H9 (cell line): Measurements from ENCODE around the gene PROSER3. TPM values are rescaled to one million over a fixed set of nuclear protein-coding genes. Genes with fewer than 3 reads are reported as not detected.

Source experiments
- DNase-seq: peaks from one replicate; pipeline ENCODE4 v3.0.0-alpha.2; 2017
- H2AFZ ChIP-seq: one replicate; pipeline ENCODE4 v1.6.1; 2013; ENCODE audit warnings: mild to moderate bottlenecking, low read length, control low read depth, moderate library complexity
- H2AK5ac ChIP-seq: 2 replicates; pipeline ENCODE4 v1.6.1; 2013; ENCODE audit warnings: low read length, control low read depth, mixed read lengths; ENCODE audit not compliant: insufficient read length
- H2BK120ac ChIP-seq: one replicate; pipeline ENCODE4 v1.6.1; 2013; ENCODE audit warnings: low read depth, mild to moderate bottlenecking, low read length, control low read depth, inconsistent platforms; ENCODE audit not compliant: poor library complexity, severe bottlenecking
- H2BK12ac ChIP-seq: 2 replicates; pipeline ENCODE4 v1.6.1; 2013; ENCODE audit warnings: low read length, control low read depth, mixed read lengths, low read depth; ENCODE audit not compliant: insufficient read length
- H2BK15ac ChIP-seq: 2 replicates; pipeline ENCODE4 v1.6.1; 2013; ENCODE audit warnings: low read depth, low read length, control low read depth
- H2BK20ac ChIP-seq: one replicate; pipeline ENCODE4 v1.6.1; 2013; ENCODE audit warnings: low read depth, mild to moderate bottlenecking, low read length, control low read depth, inconsistent platforms; ENCODE audit not compliant: poor library complexity, severe bottlenecking
- H2BK5ac ChIP-seq: 2 replicates; pipeline ENCODE4 v1.6.1; 2013; ENCODE audit warnings: low read length, control low read depth, mixed read lengths; ENCODE audit not compliant: insufficient read length
- H3K14ac ChIP-seq: 2 replicates; pipeline ENCODE4 v1.6.1; 2013; ENCODE audit warnings: low read length, control low read depth; ENCODE audit not compliant: insufficient read depth
- H3K18ac ChIP-seq: 2 replicates; pipeline ENCODE4 v1.6.1; 2013; ENCODE audit warnings: low read depth, mild to moderate bottlenecking, mixed read lengths, low read length, control low read depth; ENCODE audit not compliant: insufficient read length
- H3K23ac ChIP-seq: 2 replicates; pipeline ENCODE4 v1.6.1; 2013; ENCODE audit warnings: low read length, control low read depth, mixed read lengths, low read depth; ENCODE audit not compliant: insufficient read length
- H3K23me2 ChIP-seq: 2 replicates; pipeline ENCODE4 v1.6.1; 2013; ENCODE audit warnings: low read depth, mild to moderate bottlenecking, mixed read lengths, low read length, control low read depth; ENCODE audit not compliant: insufficient read length, poor library complexity, severe bottlenecking
- H3K27ac ChIP-seq: 2 replicates; pipeline ENCODE4 v1.5.1; 2013; ENCODE audit warnings: low read length, control low read depth, mixed read lengths, low read depth; ENCODE audit not compliant: insufficient read length
- H3K27me3 ChIP-seq: 2 replicates; pipeline ENCODE4 v1.6.1; 2013; ENCODE audit warnings: low read length, control low read depth, inconsistent platforms; ENCODE audit not compliant: insufficient read depth
- H3K4ac ChIP-seq: 2 replicates; pipeline ENCODE4 v1.6.1; 2013; ENCODE audit warnings: low read depth, mild to moderate bottlenecking, control low read depth, inconsistent platforms, low read length, moderate library complexity
- H3K4me1 ChIP-seq: 2 replicates; pipeline ENCODE4 v1.6.1; 2013; ENCODE audit warnings: low read length, control low read depth, inconsistent platforms; ENCODE audit not compliant: insufficient read depth
- H3K4me2 ChIP-seq: 2 replicates; pipeline ENCODE4 v1.6.1; 2013; ENCODE audit warnings: low read length, control low read depth, mixed read lengths; ENCODE audit not compliant: insufficient read length, insufficient read depth
- H3K56ac ChIP-seq: 2 replicates; pipeline ENCODE4 v1.6.1; 2013; ENCODE audit warnings: low read depth, mild to moderate bottlenecking, mixed read lengths, low read length, control low read depth; ENCODE audit not compliant: insufficient read length
- H3K79me1 ChIP-seq: 2 replicates; pipeline ENCODE4 v1.6.1; 2013; ENCODE audit warnings: low read depth, mild to moderate bottlenecking, moderate library complexity, low read length, control low read depth, inconsistent platforms; ENCODE audit not compliant: insufficient read depth, poor library complexity, severe bottlenecking
- H3K79me2 ChIP-seq: 2 replicates; pipeline ENCODE4 v1.6.1; 2013; ENCODE audit warnings: low read length, control low read depth, inconsistent platforms; ENCODE audit not compliant: insufficient read depth
- H3K9ac ChIP-seq: 2 replicates; pipeline ENCODE4 v1.6.1; 2013; ENCODE audit warnings: low read length, control low read depth, mixed read lengths; ENCODE audit not compliant: insufficient read length; ENCODE audit errors: extremely low read depth
- H3K9me3 ChIP-seq: one replicate; pipeline ENCODE4 v1.6.1; 2013; ENCODE audit warnings: low read depth, low read length, inconsistent platforms; ENCODE audit not compliant: control insufficient read depth
- H3T11ph ChIP-seq: one replicate; pipeline ENCODE4 v1.6.1; 2013; ENCODE audit warnings: mild to moderate bottlenecking, low read length, control low read depth, inconsistent platforms
- H4K20me1 ChIP-seq: one replicate; pipeline ENCODE4 v1.6.1; 2013; ENCODE audit not compliant: control insufficient read depth, insufficient read length, insufficient read depth
- H4K5ac ChIP-seq: 2 replicates; pipeline ENCODE4 v1.6.1; 2013; ENCODE audit warnings: low read depth, mild to moderate bottlenecking, mixed read lengths, low read length, control low read depth; ENCODE audit not compliant: insufficient read length
- H4K8ac ChIP-seq: replicated peaks from 2 replicates; pipeline ENCODE4 v1.6.1; 2013; ENCODE audit warnings: low read length, control low read depth, mixed read lengths, low read depth; ENCODE audit not compliant: insufficient read length
- H4K91ac ChIP-seq: 2 replicates; pipeline ENCODE4 v1.6.1; 2013; ENCODE audit warnings: low read depth, mild to moderate bottlenecking, moderate library complexity, mixed read lengths, low read length, control low read depth; ENCODE audit not compliant: insufficient read length
- H3K27ac Mint-ChIP-seq, 3 experiments: 2 replicates in 2 of 3; 3 replicates in 1 of 3; pipeline ENCODE4 v1.8.0; 2020 to 2021; ENCODE audit warnings: mixed read lengths in 3 of 3, mild to moderate bottlenecking in 1 of 3, moderate library complexity in 1 of 3
- H3K27me3 Mint-ChIP-seq: 2 replicates; pipeline ENCODE4 v1.8.0; 2021; ENCODE audit warnings: low read depth, mild to moderate bottlenecking, moderate library complexity, mixed read lengths
- H3K36me3 Mint-ChIP-seq, 3 experiments: 2 replicates in 2 of 3; 3 replicates in 1 of 3; pipeline ENCODE4 v1.8.0; 2020 to 2021; ENCODE audit warnings: low read depth in 3 of 3, mixed read lengths in 3 of 3; ENCODE audit not compliant: insufficient read depth in 1 of 3
- H3K4me1 Mint-ChIP-seq, 2 experiments: 2 replicates each; pipeline ENCODE4 v1.8.0; 2020; ENCODE audit warnings: mixed read lengths in 2 of 2
- H3K4me3 Mint-ChIP-seq, 2 experiments: 2 replicates in 1 of 2; 3 replicates in 1 of 2; pipeline ENCODE4 v1.8.0; 2020 to 2021; ENCODE audit warnings: mild to moderate bottlenecking in 2 of 2, mixed read lengths in 2 of 2, moderate library complexity in 1 of 2
- H3K9me3 Mint-ChIP-seq, 2 experiments: 2 replicates in 1 of 2; 3 replicates in 1 of 2; pipeline ENCODE4 v1.8.0; 2020; ENCODE audit warnings: mild to moderate bottlenecking in 2 of 2, mixed read lengths in 2 of 2, moderate library complexity in 1 of 2
- WGBS: extraction: QIAGEN DNeasy Blood & Tissue Kit; methylation state at CpG from one replicate; pipeline ENCODE4 v1.1.7; 2013; ENCODE audit warnings: missing lambda C conversion rate, low lambda C conversion rate, mixed read lengths; ENCODE audit not compliant: insufficient read length; ENCODE audit errors: extremely low coverage; 5-methylcytosine and 5-hydroxymethylcytosine counted together
- total RNA-seq: library from RNA; stranded (reverse); gene quantifications from 2 replicates; pipeline ENCODE4 v1.2.1, GENCODE V29; 2021
- TF ChIP-seq, protein P1 (sequence below): fragments of 200-600 bp; sonication (generic); conservative IDR thresholded peaks from 3 replicates; pipeline ENCODE4 v1.8.0; 2021; ENCODE audit warnings: antibody characterized with exemption, mild to moderate bottlenecking

Gene PROSER3
- total RNA-seq, 1 experiment from 2014 or later = 29.1 TPM

- H2BK5ac ChIP-seq = no peak overlapping the region
- H2BK20ac ChIP-seq = no peak overlapping the region
- H3K18ac ChIP-seq = no peak overlapping the region
- no peak overlapping the region for H2BK12ac ChIP-seq
- peaks cover 56 to 81% (median 77%) of the 10 kb centered on the region in 3 experiments for H3K36me3 Mint-ChIP-seq
- no peak overlapping the region for H4K91ac ChIP-seq
- no peak overlapping the region for H4K5ac ChIP-seq
- no peaks in the 10 kb centered on the region for H3K4me1 ChIP-seq
- no peak overlapping the region for H3K4ac ChIP-seq
- H4K8ac ChIP-seq = no peak overlapping the region
- WGBS = no CpG with 5 or more reads among the region's 25 CpGs
- no peak overlapping the region for H3K4me3 Mint-ChIP-seq
- no peak overlapping the region for H3T11ph ChIP-seq
- no peak overlapping the region for H2AFZ ChIP-seq
- no peak overlapping the region for H3K4me2 ChIP-seq
- no peaks in the 10 kb centered on the region for H3K79me1 ChIP-seq
- no peak overlapping the region for H2BK120ac ChIP-seq
- H3K27me3 ChIP-seq = no peaks in the 10 kb centered on the region
- H4K20me1 ChIP-seq = no peaks in the 10 kb centered on the region
- no peaks in the 10 kb centered on the region for H3K79me2 ChIP-seq
- H2BK15ac ChIP-seq = no peak overlapping the region
- no peak overlapping the region for H2AK5ac ChIP-seq
- no peak overlapping the region for H3K9ac ChIP-seq
- TF ChIP-seq, protein P1, sequence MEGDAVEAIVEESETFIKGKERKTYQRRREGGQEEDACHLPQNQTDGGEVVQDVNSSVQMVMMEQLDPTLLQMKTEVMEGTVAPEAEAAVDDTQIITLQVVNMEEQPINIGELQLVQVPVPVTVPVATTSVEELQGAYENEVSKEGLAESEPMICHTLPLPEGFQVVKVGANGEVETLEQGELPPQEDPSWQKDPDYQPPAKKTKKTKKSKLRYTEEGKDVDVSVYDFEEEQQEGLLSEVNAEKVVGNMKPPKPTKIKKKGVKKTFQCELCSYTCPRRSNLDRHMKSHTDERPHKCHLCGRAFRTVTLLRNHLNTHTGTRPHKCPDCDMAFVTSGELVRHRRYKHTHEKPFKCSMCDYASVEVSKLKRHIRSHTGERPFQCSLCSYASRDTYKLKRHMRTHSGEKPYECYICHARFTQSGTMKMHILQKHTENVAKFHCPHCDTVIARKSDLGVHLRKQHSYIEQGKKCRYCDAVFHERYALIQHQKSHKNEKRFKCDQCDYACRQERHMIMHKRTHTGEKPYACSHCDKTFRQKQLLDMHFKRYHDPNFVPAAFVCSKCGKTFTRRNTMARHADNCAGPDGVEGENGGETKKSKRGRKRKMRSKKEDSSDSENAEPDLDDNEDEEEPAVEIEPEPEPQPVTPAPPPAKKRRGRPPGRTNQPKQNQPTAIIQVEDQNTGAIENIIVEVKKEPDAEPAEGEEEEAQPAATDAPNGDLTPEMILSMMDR = no peak
- H3K27ac Mint-ChIP-seq = no peak overlapping the region
- no peaks in the 10 kb centered on the region for H3K4me1 Mint-ChIP-seq
- no peak overlapping the region for H3K27ac ChIP-seq
- no peak overlapping the region for H3K56ac ChIP-seq
- no peak overlapping the region for H3K23ac ChIP-seq
- no peaks in the 10 kb centered on the region for H3K27me3 Mint-ChIP-seq
- no peak overlapping the region for H3K14ac ChIP-seq
- no peaks in the 10 kb centered on the region for H3K23me2 ChIP-seq
- DNase-seq = no peak
- no peaks in the 10 kb centered on the region for H3K9me3 Mint-ChIP-seq
- no peaks in the 10 kb centered on the region for H3K9me3 ChIP-seq
Measured at GRCh38 chr19:35732540-35733179, 25.3 kb upstream of the PROSER3 start.
